Amygdala (tissue), 56 donors: Measurements from ENCODE around the gene RTEL1.

Experiments
- DNase-seq, 56 donors: peaks; one replicate each; lab custom pipeline; 2025; lab: John Stamatoyannopoulos, UW

Gene RTEL1

DNA sequence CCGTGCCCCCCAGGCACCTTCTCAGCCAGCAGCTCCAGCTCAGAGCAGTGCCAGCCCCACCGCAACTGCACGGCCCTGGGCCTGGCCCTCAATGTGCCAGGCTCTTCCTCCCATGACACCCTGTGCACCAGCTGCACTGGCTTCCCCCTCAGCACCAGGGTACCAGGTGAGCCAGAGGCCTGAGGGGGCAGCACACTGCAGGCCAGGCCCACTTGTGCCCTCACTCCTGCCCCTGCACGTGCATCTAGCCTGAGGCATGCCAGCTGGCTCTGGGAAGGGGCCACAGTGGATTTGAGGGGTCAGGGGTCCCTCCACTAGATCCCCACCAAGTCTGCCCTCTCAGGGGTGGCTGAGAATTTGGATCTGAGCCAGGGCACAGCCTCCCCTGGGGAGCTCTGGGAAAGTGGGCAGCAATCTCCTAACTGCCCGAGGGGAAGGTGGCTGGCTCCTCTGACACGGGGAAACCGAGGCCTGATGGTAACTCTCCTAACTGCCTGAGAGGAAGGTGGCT, 39.3 kb downstream of the RTEL1 start:
- DNase-seq = no peak

DNA sequence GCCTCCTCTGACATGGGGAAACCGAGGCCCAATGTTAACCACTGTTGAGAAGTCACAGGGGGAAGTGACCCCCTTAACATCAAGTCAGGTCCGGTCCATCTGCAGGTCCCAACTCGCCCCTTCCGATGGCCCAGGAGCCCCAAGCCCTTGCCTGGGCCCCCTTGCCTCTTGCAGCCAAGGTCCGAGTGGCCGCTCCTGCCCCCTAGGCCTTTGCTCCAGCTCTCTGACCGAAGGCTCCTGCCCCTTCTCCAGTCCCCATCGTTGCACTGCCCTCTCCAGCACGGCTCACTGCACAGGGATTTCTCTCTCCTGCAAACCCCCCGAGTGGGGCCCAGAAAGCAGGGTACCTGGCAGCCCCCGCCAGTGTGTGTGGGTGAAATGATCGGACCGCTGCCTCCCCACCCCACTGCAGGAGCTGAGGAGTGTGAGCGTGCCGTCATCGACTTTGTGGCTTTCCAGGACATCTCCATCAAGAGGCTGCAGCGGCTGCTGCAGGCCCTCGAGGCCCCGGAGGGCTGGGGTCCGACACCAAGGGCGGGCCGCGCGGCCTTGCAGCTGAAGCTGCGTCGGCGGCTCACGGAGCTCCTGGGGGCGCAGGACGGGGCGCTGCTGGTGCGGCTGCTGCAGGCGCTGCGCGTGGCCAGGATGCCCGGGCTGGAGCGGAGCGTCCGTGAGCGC, 39.9 kb downstream of the RTEL1 start:
- no peak for DNase-seq

DNA sequence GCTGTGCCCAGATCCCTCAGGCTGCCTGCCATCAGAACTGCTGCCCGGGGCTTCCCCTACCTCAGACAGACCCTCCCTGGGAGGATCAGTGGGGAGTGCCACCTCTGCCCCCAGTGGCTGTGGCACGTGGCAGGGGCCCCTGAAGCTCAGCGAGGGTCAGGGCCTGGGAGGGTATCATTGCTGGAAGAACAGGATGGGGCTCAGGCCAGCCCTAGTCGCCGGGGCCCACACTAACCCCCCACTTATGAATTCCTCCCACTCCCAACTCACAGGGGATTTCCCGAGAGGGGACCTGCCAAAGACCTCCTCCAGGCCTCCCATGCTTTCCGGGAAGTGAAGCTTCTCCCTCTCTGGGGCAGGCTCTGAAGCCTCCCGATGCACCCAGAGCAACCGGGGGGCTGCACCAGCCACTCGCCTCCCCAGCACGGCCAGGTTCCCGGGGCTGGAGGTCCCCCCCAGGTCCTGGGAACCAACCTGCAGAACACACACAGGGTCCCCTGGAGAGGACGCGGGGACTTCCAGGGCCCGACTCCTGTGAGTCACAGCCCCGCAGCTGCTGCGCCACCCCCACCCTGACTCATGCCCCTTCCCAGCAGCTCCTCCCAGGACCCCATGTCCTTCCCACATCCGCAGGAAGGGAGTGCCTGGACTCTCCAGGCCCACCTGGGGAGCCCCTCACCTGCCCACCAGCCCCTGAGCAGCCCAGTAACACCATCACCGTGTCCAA, 40.8 kb downstream of the RTEL1 start:
- no peak for DNase-seq

DNA sequence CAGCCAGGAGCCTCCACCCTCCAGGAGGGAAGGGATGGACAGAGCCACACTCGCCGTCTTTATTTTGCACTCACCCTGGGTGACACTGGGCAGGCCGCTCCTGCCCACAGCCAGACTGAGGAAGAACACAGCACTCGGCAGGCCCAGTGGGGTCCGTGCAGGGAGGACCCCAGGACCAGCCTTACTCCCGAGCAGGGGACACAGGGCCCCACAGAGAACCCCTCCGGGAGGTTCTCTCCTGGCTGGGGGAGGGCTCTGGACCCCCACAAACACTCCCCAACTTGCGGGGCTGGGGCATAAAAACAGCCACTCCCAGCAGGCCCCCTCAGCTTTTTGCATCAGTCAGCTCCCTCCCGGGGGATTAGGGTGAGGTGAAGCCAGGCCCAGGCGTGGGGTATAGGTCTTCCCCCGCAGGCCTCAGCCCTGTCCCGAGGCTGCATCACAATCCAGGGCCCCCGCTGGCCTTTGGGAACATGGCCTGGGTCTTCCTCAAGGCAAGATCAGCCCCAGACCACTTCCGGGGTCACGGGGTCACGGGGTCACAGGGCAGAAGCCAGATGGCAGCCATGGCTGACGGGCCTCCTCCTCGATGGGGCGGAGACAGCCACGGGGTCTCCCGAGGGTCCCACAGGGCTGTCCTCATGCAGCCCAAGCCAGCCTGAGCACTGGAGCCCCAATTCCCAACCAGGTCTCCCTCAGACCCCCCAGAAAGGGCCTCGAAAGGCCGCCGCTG, 41.5 kb downstream of the RTEL1 start:
- no peak for DNase-seq

DNA sequence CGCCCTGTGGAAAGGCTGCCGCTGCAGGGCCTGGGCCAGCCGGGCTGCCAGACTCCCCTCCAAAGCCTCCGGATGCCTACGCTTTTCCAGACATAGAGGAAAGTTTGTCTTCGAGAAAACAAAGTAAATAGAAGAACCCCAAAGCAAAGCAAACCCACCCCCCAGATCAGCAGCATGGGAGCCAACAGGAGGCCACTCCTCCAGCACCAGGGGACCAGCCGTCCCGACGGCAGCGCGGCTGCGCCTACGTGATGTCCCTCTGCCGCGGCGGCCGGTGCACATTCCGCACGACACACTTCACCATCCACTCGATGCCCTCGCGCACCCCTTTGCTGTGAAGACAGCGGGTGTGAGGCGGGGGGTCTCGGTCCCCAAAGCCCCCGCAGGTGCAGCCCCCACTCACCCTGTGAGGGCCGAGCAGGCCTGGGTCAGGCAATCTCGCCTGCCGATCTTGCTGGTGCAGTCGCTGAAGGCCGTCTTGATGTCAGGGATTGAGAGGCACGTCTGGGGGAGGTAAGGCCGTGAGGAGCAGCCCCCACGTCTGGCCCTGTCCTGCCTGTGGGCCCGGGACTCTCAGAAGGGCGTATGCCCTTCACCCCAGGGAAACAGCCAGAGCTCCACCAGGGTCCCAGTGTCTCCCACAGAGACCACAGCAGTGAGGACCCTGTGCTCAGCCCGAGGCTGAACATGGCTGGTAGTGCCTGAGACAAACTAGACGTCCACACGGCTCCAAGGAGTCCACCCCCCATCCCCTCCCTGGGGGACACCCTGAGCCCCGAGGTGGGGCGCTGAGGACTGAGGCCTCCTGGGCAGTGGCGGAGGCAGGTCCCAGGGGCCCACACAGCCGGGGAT, 42.3 kb downstream of the RTEL1 start:
- DNase-seq = no peak

GRCh38 chr20:63701051-63701328, 42.9 kb downstream of the RTEL1 start:
- DNase-seq = no peak

DNA sequence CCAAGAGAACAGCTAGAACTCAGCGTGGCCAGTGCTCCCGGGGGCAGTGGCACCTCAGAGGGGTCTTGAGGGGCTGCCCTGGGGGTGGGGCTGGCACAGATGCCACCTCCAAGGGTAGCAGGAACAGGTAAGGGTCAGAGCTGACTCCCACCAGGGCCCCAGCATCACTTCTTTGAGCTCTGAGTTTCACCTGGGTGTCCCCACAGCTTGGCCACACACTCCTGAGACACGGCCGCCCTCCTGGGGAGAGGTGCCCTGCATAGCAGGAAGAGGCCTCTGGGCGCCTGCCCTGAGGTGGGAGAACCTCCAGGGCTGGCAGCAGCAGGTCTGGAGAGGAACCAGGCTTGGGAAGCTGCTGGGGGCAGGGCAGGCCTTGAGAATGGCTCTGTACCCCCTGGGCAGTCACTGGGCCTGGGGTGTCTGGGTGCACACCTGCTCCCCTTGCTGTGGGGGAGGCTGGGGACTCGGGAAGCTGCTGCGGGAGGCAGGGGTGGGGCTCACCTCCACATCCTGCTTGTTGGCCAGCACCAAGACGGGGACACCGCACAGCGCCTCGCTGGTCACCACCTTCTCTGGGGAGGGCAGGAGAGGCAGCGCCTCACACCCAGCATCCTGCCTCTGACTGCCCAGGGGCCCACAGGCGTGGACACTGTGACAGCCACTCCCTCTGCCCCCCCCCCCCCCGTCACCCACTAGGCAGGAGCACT, 43.4 kb downstream of the RTEL1 start:
- no peak for DNase-seq

DNA sequence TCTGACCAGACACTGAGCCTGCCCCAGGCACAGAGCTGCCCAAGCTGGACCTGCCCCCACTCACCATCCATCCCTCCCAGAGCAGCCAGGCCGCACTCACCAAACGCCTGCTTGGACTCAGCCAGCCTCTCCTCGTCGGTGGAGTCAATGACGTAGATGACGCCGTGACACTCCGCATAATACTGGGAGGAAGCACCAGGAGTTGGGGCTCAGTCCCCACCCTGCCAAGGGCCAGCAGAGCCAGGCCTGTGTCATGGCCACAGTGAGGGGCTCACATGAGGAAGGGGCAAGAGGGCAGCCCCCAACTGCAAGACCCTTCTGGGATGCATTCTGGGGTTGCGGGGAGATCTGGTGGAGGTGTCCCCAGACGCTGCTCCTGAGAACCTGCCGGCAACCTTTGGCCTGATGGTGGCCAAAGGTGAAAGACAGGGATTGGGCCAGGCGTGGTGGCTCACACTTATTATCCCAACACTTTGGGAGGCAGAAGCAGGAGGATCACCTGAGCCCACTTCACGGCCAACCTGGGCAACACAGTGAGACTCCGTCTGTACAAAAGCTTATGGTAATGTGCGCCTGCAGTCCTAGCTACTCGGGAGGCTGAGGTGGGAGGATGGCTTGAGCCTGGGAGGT, 44.0 kb downstream of the RTEL1 start:
- DNase-seq = no peak

DNA sequence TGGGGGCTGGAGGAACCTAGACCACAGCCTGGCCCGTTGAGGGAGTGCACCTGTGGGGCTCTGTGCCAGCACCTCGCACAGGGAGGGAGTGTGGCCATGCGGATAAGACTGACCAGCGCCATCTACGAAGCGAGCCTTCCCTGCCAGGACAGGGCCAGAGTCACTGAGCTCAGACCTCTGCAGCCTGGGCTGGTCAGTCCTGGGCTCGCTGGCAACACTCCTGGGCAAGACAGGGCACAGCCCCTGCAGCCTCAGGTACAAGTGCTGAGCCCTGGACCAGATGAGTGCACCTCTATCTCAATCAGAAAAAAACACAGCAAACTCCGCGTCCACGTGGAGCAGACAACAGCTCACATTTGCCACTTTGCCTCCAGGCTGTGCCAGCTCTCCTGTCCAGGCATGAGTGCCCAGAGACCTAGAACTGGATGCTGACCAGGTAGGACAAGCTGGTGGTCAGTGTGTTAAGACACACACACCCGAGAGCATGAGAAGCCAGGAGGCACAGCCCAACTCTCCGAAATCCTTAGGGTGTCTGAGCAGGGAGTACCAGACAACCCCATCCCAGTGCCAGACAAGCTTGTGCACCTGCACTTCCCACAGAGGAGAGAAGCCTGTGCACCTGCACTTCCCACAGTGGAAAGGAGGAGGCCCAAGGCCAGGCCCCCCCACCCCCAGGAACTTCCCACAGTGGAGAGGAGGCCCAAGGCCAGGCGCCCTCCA, 44.8 kb downstream of the RTEL1 start:
- DNase-seq = no peak

GRCh38 chr20:63703471-63703975, 45.4 kb downstream of the RTEL1 start:
- DNase-seq = no peak

DNA sequence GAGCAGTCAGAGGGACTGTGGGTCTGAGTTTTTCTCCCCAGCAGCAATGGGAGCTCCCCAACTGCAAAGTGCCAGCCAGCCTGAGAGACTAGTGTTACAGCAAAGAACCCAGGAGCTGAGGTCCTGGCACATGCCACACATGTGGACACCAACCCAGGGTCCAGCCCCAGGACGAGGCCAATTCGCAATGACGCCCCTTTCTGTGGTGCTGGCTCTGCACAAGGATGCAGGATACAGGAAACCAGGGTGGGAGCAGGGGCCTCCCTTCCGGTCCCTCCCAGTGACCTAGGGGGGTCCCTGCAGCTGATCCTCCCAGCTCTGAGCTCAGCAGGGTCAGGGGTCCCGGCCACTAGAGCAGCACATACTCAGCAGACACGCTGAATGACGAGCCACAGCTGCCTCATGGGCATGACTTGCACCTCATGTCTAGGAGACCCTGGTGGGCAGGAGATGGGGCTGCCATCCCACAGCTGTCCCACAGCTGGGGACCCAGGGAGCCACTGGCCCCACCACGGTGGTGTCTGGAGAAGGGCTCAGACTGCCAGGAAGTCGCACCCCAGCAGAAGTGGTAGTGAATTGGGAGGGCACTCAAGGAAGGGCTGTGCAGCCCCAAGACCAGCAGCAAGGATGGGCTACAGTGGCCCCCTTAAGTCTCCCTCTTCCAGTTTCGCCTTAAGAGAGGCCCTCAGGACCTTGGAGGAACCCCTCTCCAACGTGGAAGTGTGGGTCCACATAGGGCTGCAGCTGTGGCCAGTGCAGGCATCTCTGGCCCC, 46.0 kb downstream of the RTEL1 start:
- no peak for DNase-seq

- DNase-seq = no peak
Measured at GRCh38 chr20:63704749-63705117, 46.6 kb downstream of the RTEL1 start.

GRCh38 chr20:63705232-63706026, 47.3 kb downstream of the RTEL1 start:
- DNase-seq = no peak

GRCh38 chr20:63706027-63706695, 48.0 kb downstream of the RTEL1 start:
- DNase-seq = no peak

- DNase-seq = peak in 4 of 56 donors; percentile 17 to 55 (median 46)
Measured at GRCh38 chr20:63706852-63707557, 48.9 kb downstream of the RTEL1 start.
